OCI-LY3 (cell line): ENCODE measurements around the gene RAB4B.

Source experiments
- EZH2phosphoT487 ChIP-seq: fragments of 200-600 bp; shearing (Covaris generic); IDR thresholded peaks from 2 replicates; pipeline ENCODE4 v1.6.1; 2018; ENCODE audit warnings: antibody characterized with exemption, mixed run types, low read depth
- TF ChIP-seq, protein P1 (sequence below): fragments of 200-600, 300-600 bp; sonication (generic); IDR thresholded peaks from 2 replicates; pipeline ENCODE4 v1.5.1; 2014; ENCODE audit warnings: antibody characterized with exemption, low read length, low read depth

DNA sequence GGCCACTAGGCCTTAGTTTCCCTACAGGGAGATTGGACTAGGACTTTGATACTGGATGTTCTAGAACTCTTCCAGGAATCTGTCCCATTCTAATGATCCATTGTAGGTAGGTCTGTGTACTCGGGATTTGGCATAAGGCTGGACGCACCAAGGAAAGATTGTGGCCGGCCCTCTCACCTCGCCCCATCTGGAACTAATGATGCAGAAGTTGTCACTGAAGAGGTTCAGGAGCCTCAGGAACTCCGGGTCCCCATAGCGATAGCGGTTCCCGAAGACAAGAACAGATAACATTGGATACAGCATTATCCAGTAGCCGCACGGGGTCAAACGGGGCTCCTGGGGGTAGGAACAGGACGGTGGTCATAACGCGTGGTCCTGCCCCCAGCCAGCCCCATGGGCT lies 32.1 kb downstream of the RAB4B start:
- TF ChIP-seq, protein P1, sequence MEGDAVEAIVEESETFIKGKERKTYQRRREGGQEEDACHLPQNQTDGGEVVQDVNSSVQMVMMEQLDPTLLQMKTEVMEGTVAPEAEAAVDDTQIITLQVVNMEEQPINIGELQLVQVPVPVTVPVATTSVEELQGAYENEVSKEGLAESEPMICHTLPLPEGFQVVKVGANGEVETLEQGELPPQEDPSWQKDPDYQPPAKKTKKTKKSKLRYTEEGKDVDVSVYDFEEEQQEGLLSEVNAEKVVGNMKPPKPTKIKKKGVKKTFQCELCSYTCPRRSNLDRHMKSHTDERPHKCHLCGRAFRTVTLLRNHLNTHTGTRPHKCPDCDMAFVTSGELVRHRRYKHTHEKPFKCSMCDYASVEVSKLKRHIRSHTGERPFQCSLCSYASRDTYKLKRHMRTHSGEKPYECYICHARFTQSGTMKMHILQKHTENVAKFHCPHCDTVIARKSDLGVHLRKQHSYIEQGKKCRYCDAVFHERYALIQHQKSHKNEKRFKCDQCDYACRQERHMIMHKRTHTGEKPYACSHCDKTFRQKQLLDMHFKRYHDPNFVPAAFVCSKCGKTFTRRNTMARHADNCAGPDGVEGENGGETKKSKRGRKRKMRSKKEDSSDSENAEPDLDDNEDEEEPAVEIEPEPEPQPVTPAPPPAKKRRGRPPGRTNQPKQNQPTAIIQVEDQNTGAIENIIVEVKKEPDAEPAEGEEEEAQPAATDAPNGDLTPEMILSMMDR: no peak
- no peak for TF ChIP-seq EZH2phosphoT487
